HEK293 (cell line): ENCODE data around the gene TASP1.

Source experiments
- CTCF ChIA-PET: fragments of 350-600 bp; formaldehyde crosslinking; extraction: SDS; loops from one replicate; lab custom pipeline; 2021; ENCODE audit warnings: antibody characterized with exemption; lab: Yijun Ruan, JAX
- POLR2A ChIA-PET: fragments of 300-600 bp; formaldehyde crosslinking; extraction: SDS; loops from one replicate; lab custom pipeline; 2020; ENCODE audit warnings: antibody characterized with exemption, inconsistent platforms; lab: Yijun Ruan, JAX
- H3K27ac ChIP-seq: fragments of 200-500 bp; sonication (Bioruptor generic); 2 replicates; pipeline ENCODE4 v1.5.1; 2014; ENCODE audit warnings: low read depth, low read length, control low read depth, inconsistent platforms; ENCODE audit errors: extremely low read depth
- H3K36me3 ChIP-seq, 2 experiments: fragments of 200-500 bp in 1 of 2; sonication (Bioruptor generic) in 1 of 2; 1 replicate in 1 of 2; 2 replicates in 1 of 2; pipeline ENCODE4 v1.5.1; 2014 to 2017; ENCODE audit warnings: inconsistent platforms in 2 of 2, low read length in 2 of 2; ENCODE audit not compliant: control insufficient read depth in 2 of 2, insufficient read depth in 1 of 2
- H3K4me1 ChIP-seq: fragments of 200-500 bp; sonication (Bioruptor generic); 2 replicates; pipeline ENCODE4 v1.5.1; 2014; ENCODE audit warnings: mild to moderate bottlenecking, low read length, inconsistent platforms; ENCODE audit not compliant: control insufficient read depth, insufficient read depth
- H3K4me3 ChIP-seq: 2 replicates; pipeline ENCODE4 v1.5.1; 2011; ENCODE audit warnings: low read depth, mild to moderate bottlenecking, control low read depth, low read length, moderate library complexity
- H3K9me3 ChIP-seq: fragments of 200-500 bp; sonication (Bioruptor generic); 2 replicates; pipeline ENCODE4 v1.5.1; 2014; ENCODE audit warnings: low read depth, low read length, inconsistent platforms; ENCODE audit not compliant: control insufficient read depth, insufficient read depth
- CTCF ChIP-seq: fragments of 450-650 bp; formaldehyde crosslinking; IDR thresholded peaks from 2 replicates; pipeline ENCODE4 v1.5.1; 2016; ENCODE audit warnings: missing biosample characterization, missing genetic modification characterization
- GLI2 ChIP-seq: fragments of 450-650 bp; formaldehyde crosslinking; IDR thresholded peaks from 2 replicates; pipeline ENCODE4; 2017; ENCODE audit warnings: missing biosample characterization, missing genetic modification characterization, low read depth, borderline replicate concordance
- KLF10 ChIP-seq: fragments of 450-650 bp; IDR thresholded peaks from 2 replicates; pipeline ENCODE4 v1.5.1; 2018; ENCODE audit warnings: missing biosample characterization, mild to moderate bottlenecking, missing genetic modification characterization
- MEIS1 ChIP-seq: sonication (generic); formaldehyde crosslinking; IDR thresholded peaks from 2 replicates; pipeline ENCODE4 v1.8.1; 2022; ENCODE audit warnings: missing genetic modification reagents, mild to moderate bottlenecking, borderline replicate concordance
- PRDM10 ChIP-seq: fragments of 450-650 bp; formaldehyde crosslinking; IDR thresholded peaks from 2 replicates; pipeline ENCODE4 v1.5.1; 2016; ENCODE audit warnings: missing biosample characterization, missing genetic modification characterization
- PRDM6 ChIP-seq: fragments of 450-650 bp; formaldehyde crosslinking; IDR thresholded peaks from 2 replicates; pipeline ENCODE4 v1.5.1; 2017; ENCODE audit warnings: missing biosample characterization, missing genetic modification characterization
- RBAK ChIP-seq: fragments of 450-650 bp; formaldehyde crosslinking; IDR thresholded peaks from 2 replicates; pipeline ENCODE4 v1.5.1; 2016; ENCODE audit warnings: missing biosample characterization, missing genetic modification characterization
- TSHZ1 ChIP-seq: fragments of 450-650 bp; formaldehyde crosslinking; IDR thresholded peaks from 2 replicates; pipeline ENCODE4 v1.5.1; 2016; ENCODE audit warnings: missing biosample characterization, missing genetic modification characterization, borderline replicate concordance
- YY1 ChIP-seq: fragments of 450-650 bp; formaldehyde crosslinking; IDR thresholded peaks from 2 replicates; pipeline ENCODE4 v1.5.1; 2018; ENCODE audit warnings: missing biosample characterization, missing genetic modification characterization
- ZNF214 ChIP-seq: fragments of 450-650 bp; formaldehyde crosslinking; IDR thresholded peaks from 2 replicates; pipeline ENCODE4 v1.5.1; 2017; ENCODE audit warnings: missing biosample characterization, mild to moderate bottlenecking, missing genetic modification characterization, borderline replicate concordance
- ZNF223 ChIP-seq: fragments of 450-650 bp; formaldehyde crosslinking; IDR thresholded peaks from 2 replicates; pipeline ENCODE4 v1.5.1; 2016; ENCODE audit warnings: missing biosample characterization, missing genetic modification characterization
- ZNF544 ChIP-seq: fragments of 450-650 bp; formaldehyde crosslinking; IDR thresholded peaks from 2 replicates; pipeline ENCODE4 v1.5.0; 2017; ENCODE audit warnings: missing biosample characterization, missing genetic modification characterization
- ZNF560 ChIP-seq: fragments of 450-650 bp; formaldehyde crosslinking; IDR thresholded peaks from 2 replicates; pipeline ENCODE4 v1.5.1; 2017; ENCODE audit warnings: missing biosample characterization, missing genetic modification characterization, borderline replicate concordance
- ZNF596 ChIP-seq: fragments of 450-650 bp; IDR thresholded peaks from 2 replicates; pipeline ENCODE4 v1.5.0; 2018; ENCODE audit warnings: missing biosample characterization, mild to moderate bottlenecking, missing genetic modification characterization, moderate library complexity
- ZNF621 ChIP-seq: fragments of 450-650 bp; formaldehyde crosslinking; IDR thresholded peaks from 2 replicates; pipeline ENCODE4 v1.5.1; 2017; ENCODE audit warnings: missing biosample characterization, missing genetic modification characterization
- ZNF658 ChIP-seq: fragments of 450-650 bp; formaldehyde crosslinking; IDR thresholded peaks from 2 replicates; pipeline ENCODE4; 2016; ENCODE audit warnings: missing biosample characterization, missing genetic modification characterization
- ZNF664 ChIP-seq: fragments of 450-650 bp; formaldehyde crosslinking; IDR thresholded peaks from 2 replicates; pipeline ENCODE4 v1.5.1; 2016; ENCODE audit warnings: missing biosample characterization, missing genetic modification characterization
- ZNF701 ChIP-seq: fragments of 450-650 bp; formaldehyde crosslinking; IDR thresholded peaks from 2 replicates; pipeline ENCODE4 v1.5.1; 2016; ENCODE audit warnings: missing biosample characterization, missing genetic modification characterization
- ZNF747 ChIP-seq: fragments of 450-650 bp; formaldehyde crosslinking; IDR thresholded peaks from 2 replicates; pipeline ENCODE4 v1.5.1; 2016; ENCODE audit warnings: missing biosample characterization, missing genetic modification characterization
- TF ChIP-seq, protein P1 (sequence below): fragments of 450-650 bp; formaldehyde crosslinking; IDR thresholded peaks from 2 replicates; pipeline ENCODE4 v1.5.0; 2017; ENCODE audit warnings: missing biosample characterization, missing genetic modification characterization, borderline replicate concordance

TASP1 gene

GRCh38 chr20:13353261-13353945 is 285.3 kb downstream of the TASP1 start:
- no peaks in the 10 kb centered on the region for H3K36me3 ChIP-seq
- TF ChIP-seq, protein P1, sequence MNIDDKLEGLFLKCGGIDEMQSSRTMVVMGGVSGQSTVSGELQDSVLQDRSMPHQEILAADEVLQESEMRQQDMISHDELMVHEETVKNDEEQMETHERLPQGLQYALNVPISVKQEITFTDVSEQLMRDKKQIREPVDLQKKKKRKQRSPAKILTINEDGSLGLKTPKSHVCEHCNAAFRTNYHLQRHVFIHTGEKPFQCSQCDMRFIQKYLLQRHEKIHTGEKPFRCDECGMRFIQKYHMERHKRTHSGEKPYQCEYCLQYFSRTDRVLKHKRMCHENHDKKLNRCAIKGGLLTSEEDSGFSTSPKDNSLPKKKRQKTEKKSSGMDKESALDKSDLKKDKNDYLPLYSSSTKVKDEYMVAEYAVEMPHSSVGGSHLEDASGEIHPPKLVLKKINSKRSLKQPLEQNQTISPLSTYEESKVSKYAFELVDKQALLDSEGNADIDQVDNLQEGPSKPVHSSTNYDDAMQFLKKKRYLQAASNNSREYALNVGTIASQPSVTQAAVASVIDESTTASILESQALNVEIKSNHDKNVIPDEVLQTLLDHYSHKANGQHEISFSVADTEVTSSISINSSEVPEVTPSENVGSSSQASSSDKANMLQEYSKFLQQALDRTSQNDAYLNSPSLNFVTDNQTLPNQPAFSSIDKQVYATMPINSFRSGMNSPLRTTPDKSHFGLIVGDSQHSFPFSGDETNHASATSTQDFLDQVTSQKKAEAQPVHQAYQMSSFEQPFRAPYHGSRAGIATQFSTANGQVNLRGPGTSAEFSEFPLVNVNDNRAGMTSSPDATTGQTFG (tag by site-specific recombination) = no peak
- TF ChIP-seq MEIS1 (no peak), ZNF596 (tag by site-specific recombination) (no peak), ZNF658 (tag by site-specific recombination) (no peak), YY1 (tag by site-specific recombination) (no peak), PRDM10 (tag by site-specific recombination) (no peak), ZNF621 (tag by site-specific recombination) (no peak), ZNF747 (tag by site-specific recombination) (no peak), GLI2 (tag by site-specific recombination) (no peak), RBAK (tag by site-specific recombination) (no peak), ZNF560 (tag by site-specific recombination) (no peak), ZNF544 (tag by site-specific recombination) (no peak), ZNF701 (tag by site-specific recombination) (no peak), PRDM6 (tag by site-specific recombination) (no peak), CTCF (tag by site-specific recombination) (no peak)
- TF ChIP-seq, all 188 proteins: peak for 0
- ChIA-PET CTCF (interaction anchor here (0.6 to 0.9 kb wide), 3 partner anchors 29 to 193 kb away, joined by 3 read pairs; no protein-coding TSS in a partner anchor), POLR2A (no interaction called here)
- Histone ChIP-seq H3K4me3 (no peak overlapping the region), H3K9me3 (no peaks in the 10 kb centered on the region), H3K4me1 (no peaks in the 10 kb centered on the region), H3K27ac (no peak overlapping the region)

DNA sequence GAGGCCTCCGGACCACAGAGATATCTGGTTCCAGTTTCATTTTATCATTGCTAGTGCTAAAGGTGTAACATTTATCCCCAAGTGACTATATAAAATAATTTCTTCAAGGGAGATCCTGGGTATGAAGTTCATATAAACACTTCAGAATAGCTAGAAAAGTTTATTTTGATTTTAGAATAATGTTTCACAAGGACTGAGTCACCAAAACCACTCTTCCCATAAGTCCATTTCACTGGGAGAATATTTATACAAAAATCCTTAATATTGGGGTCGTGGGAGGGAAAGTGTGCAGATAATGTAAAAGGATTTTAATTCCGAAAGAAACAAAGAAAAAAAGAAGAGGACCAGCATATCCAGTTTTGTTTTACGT is 289.5 kb downstream of the TASP1 start:
- ChIA-PET CTCF (interaction anchor here (1.2 kb wide), 1 partner anchor 196 kb away, joined by 3 read pairs; no protein-coding TSS in a partner anchor), POLR2A (no interaction called here)
- Histone ChIP-seq H3K36me3 (no peaks in the 10 kb centered on the region), H3K27ac (no peak overlapping the region), H3K9me3 (no peaks in the 10 kb centered on the region), H3K4me3 (no peak overlapping the region), H3K4me1 (no peaks in the 10 kb centered on the region)
- TF ChIP-seq ZNF664 (tag by site-specific recombination) = no peak
- no peak for TF ChIP-seq ZNF223
- TF ChIP-seq ZNF214 (tag by site-specific recombination) = no peak
- no peak for TF ChIP-seq TSHZ1 (tag by site-specific recombination)
- TF ChIP-seq KLF10 (tag by site-specific recombination) = no peak
